SH-SY5Y (cell line): ENCODE data around the gene CCR5AS.

Source experiments
- GATA2 ChIP-seq: IDR thresholded peaks from 2 replicates; pipeline ENCODE4 v1.6.1; 2011; ENCODE audit warnings: mild to moderate bottlenecking, low read depth, low read length
- GATA3 ChIP-seq: IDR thresholded peaks from 2 replicates; pipeline ENCODE4 v1.6.1; 2011; ENCODE audit warnings: low read depth, mild to moderate bottlenecking, low read length, moderate library complexity

DNA sequence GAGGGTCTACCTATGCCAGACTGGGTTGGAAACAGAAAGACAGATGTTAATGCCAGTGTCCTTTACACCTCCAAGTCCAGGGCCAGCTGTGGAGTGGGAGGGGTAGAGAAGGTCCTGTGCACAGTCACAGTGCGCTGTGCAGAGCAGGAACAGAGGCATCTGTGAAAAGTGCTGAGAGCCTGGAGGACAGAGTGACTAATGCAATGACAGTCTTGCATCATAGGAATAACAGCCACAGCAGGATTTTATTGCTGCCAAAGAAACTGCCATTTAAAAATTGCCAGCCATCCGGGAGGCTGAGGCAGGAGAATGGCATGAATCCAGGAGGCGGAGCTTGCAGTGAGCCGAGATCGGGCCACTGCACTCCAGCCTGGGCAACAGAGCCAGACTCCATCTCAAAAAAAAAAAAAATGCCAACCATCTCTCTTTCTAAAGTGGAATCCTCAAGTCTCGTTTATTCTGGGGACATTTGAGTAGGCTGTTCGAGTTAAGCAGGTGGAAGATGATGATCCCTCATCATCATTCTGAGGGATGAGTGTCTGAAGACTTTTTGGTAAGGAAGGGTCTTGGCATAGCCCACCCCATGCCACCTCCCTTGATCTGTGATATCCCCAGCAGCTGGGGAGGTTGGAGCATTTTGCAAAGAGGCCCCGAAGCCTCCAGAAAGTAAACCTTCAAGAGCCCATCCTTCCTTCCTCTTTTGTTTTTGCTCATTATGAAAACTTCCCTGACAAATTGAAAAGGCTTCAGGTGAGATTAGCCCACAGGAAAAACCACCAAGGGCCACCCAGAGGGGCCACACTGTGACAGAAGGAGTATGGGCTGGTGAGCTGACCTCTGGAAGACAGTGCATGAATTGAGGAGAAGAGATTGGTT, 45.2 kb downstream of the CCR5AS start:
- TF ChIP-seq GATA3, result no peak
- no peak for TF ChIP-seq GATA2
